ENCODE measurements around the gene SPTBN1.

- no peak for TF ChIP-seq CTCF (IDR thresholded peaks at IDR 0.05; ENCODE audit: extremely low read depth in 1 of 2, insufficient read depth in 1 of 2, low read depth in 1 of 2, low read length in 2 of 2)
- TF ChIP-seq POLR2AphosphoS5 (IDR thresholded peaks at IDR 0.05; ENCODE audit: insufficient read depth, low read depth, low read length), result no peak
Measured at GRCh38 chr2:54508541-54508940, 52.4 kb downstream of the SPTBN1 start.
